GM23338 (cell line): ENCODE data around the gene WIF1. TPM values are rescaled to one million over a fixed set of nuclear protein-coding genes. Genes with fewer than 3 reads are reported as not detected.

ENCODE experiments used
- ATAC-seq: fragments of 200-7000 bp; cut with Tn5 transposase; 3 replicates; pipeline ENCODE4 v1.9.1; 2020
- DNase-seq: peaks from one replicate; pipeline ENCODE4 v3.0.0-alpha.2; 2015; ENCODE audit warnings: low spot score
- H2AFZ ChIP-seq: fragments of 200-600 bp; sonication (generic); 2 replicates; pipeline ENCODE4 v1.8.0; 2016; ENCODE audit warnings: antibody characterized with exemption, mild to moderate bottlenecking, moderate library complexity
- H3F3A ChIP-seq: fragments of 200-600 bp; sonication (generic); replicated peaks from 2 replicates; pipeline ENCODE4 v1.8.0; 2017; ENCODE audit warnings: antibody characterized with exemption, mixed run types, low read depth
- H3K27ac ChIP-seq: fragments of 200-600 bp; sonication (generic); 2 replicates; pipeline ENCODE4 v1.6.1; 2016; ENCODE audit warnings: low read depth
- H3K27me3 ChIP-seq: fragments of 200-600 bp; sonication (generic); 2 replicates; pipeline ENCODE4 v1.8.0; 2016; ENCODE audit warnings: mild to moderate bottlenecking, mixed run types, moderate library complexity; ENCODE audit not compliant: insufficient read depth
- H3K36me3 ChIP-seq: fragments of 200-600 bp; sonication (generic); 2 replicates; pipeline ENCODE4 v1.8.0; 2016; ENCODE audit warnings: mild to moderate bottlenecking; ENCODE audit not compliant: insufficient read depth
- H3K4me1 ChIP-seq: fragments of 200-600 bp; sonication (generic); 2 replicates; pipeline ENCODE4 v1.8.0; 2016; ENCODE audit warnings: mild to moderate bottlenecking, moderate library complexity; ENCODE audit not compliant: insufficient read depth
- H3K4me2 ChIP-seq: fragments of 200-600 bp; sonication (generic); 2 replicates; pipeline ENCODE4 v1.7.1; 2017; ENCODE audit warnings: mixed run types
- H3K4me3 ChIP-seq: fragments of 200-600 bp; sonication (generic); 2 replicates; pipeline ENCODE4 v1.6.1; 2016; ENCODE audit warnings: mixed run types
- H3K79me2 ChIP-seq: fragments of 200-600 bp; sonication (generic); replicated peaks from 2 replicates; pipeline ENCODE4 v1.8.0; 2017; ENCODE audit warnings: mild to moderate bottlenecking; ENCODE audit not compliant: insufficient read depth
- H3K9me2 ChIP-seq: fragments of 200-600 bp; sonication (generic); 2 replicates; pipeline ENCODE4 v1.8.0; 2017; ENCODE audit not compliant: insufficient read depth
- H4K20me1 ChIP-seq: fragments of 200-600 bp; sonication (generic); replicated peaks from 2 replicates; pipeline ENCODE4 v1.8.0; 2017; ENCODE audit warnings: mild to moderate bottlenecking; ENCODE audit not compliant: insufficient read depth
- H3K27ac Mint-ChIP-seq: 2 replicates; pipeline ENCODE4 v1.8.0; 2020; ENCODE audit warnings: inconsistent platforms, mild to moderate bottlenecking, moderate library complexity, mixed read lengths
- H3K27me3 Mint-ChIP-seq: 3 replicates; pipeline ENCODE4 v1.8.0; 2022; ENCODE audit warnings: low read depth, mild to moderate bottlenecking, moderate library complexity, mixed read lengths, inconsistent platforms; ENCODE audit not compliant: insufficient read depth, poor library complexity
- H3K36me3 Mint-ChIP-seq: 3 replicates; pipeline ENCODE4 v1.8.0; 2021; ENCODE audit warnings: low read depth, mild to moderate bottlenecking, inconsistent platforms, moderate library complexity, mixed read lengths
- H3K4me1 Mint-ChIP-seq: 3 replicates; pipeline ENCODE4 v1.8.0; 2020; ENCODE audit warnings: mild to moderate bottlenecking, inconsistent platforms, mixed read lengths
- H3K4me3 Mint-ChIP-seq: 3 replicates; pipeline ENCODE4 v1.8.0; 2021; ENCODE audit warnings: moderate library complexity, mild to moderate bottlenecking, inconsistent platforms, mixed read lengths
- H3K9me3 Mint-ChIP-seq: 3 replicates; pipeline ENCODE4 v1.8.0; 2020; ENCODE audit warnings: moderate library complexity, mild to moderate bottlenecking, inconsistent platforms, mixed read lengths
- EZH2 ChIP-seq: fragments of 200-600 bp; sonication (generic); IDR thresholded peaks from one replicate; pipeline ENCODE4 v1.8.0; 2017; ENCODE audit warnings: antibody characterized with exemption, mild to moderate bottlenecking, low read depth; ENCODE audit not compliant: unreplicated experiment
- EZH2phosphoT487 ChIP-seq: fragments of 200-600 bp; sonication (generic); IDR thresholded peaks from one replicate; pipeline ENCODE4 v1.8.1; 2018; ENCODE audit warnings: antibody characterized with exemption; ENCODE audit not compliant: unreplicated experiment
- JUNB ChIP-seq: IDR thresholded peaks from one replicate; pipeline ENCODE4 v1.6.1; 2016; ENCODE audit warnings: antibody characterized with exemption; ENCODE audit not compliant: unreplicated experiment
- NANOG ChIP-seq: IDR thresholded peaks from 2 replicates; pipeline ENCODE4 v1.6.1; 2016; ENCODE audit warnings: antibody characterized with exemption, borderline replicate concordance
- POLR2AphosphoS5 ChIP-seq: IDR thresholded peaks from 2 replicates; pipeline ENCODE4 v1.6.1; 2016; ENCODE audit warnings: antibody characterized with exemption, low read depth
- REST ChIP-seq: IDR thresholded peaks from one replicate; pipeline ENCODE4 v1.6.1; 2018; ENCODE audit warnings: antibody characterized with exemption; ENCODE audit not compliant: unreplicated experiment
- STAT1 ChIP-seq: IDR thresholded peaks from one replicate; pipeline ENCODE4 v1.6.1; 2016; ENCODE audit warnings: antibody characterized with exemption; ENCODE audit not compliant: unreplicated experiment
- ZNF114 ChIP-seq: fragments of 250-450 bp; sonication (Bioruptor Pico); IDR thresholded peaks from 2 replicates; pipeline ENCODE4 v1.5.0; 2020; ENCODE audit warnings: mild to moderate bottlenecking, moderate library complexity
- ZNF331 ChIP-seq: fragments of 250-450 bp; sonication (Bioruptor Pico); IDR thresholded peaks from 2 replicates; pipeline ENCODE4 v1.5.0; 2020; ENCODE audit warnings: low read depth, mild to moderate bottlenecking, moderate library complexity
- polyA plus RNA-seq: library from polyadenylated mRNA; unstranded; fragments of >200 nt; fragmentation: Nextera tagmentation; extraction: Ambion mirVana; gene quantifications from 2 replicates; pipeline ENCODE4 v1.2.1, GENCODE V29; 2016
- total RNA-seq: library from RNA; depleted of rRNA; stranded (reverse); fragments of >200 nt; shearing (Covaris generic); gene quantifications from 2 replicates; pipeline ENCODE4 v1.2.3, GENCODE V29; 2014
- TF ChIP-seq, protein P1 (sequence below), 2 experiments: fragments of 200-600 bp in 1 of 2; sonication (generic) in 1 of 2; conservative IDR thresholded peaks; 2 replicates each; pipeline versions ENCODE4 v1.5.1 to v1.6.1; 2016 to 2017; ENCODE audit warnings: antibody characterized with exemption in 2 of 2, low read depth in 2 of 2, mild to moderate bottlenecking in 2 of 2, moderate library complexity in 1 of 2
- TF ChIP-seq, protein P2 (sequence below): IDR thresholded peaks from 2 replicates; pipeline ENCODE4 v1.6.1; 2016; ENCODE audit warnings: antibody characterized with exemption

The WIF1 gene
- total and polyA plus RNA-seq, 2 experiments from 2014 or later = 4.1 to 4.2 TPM

DNA sequence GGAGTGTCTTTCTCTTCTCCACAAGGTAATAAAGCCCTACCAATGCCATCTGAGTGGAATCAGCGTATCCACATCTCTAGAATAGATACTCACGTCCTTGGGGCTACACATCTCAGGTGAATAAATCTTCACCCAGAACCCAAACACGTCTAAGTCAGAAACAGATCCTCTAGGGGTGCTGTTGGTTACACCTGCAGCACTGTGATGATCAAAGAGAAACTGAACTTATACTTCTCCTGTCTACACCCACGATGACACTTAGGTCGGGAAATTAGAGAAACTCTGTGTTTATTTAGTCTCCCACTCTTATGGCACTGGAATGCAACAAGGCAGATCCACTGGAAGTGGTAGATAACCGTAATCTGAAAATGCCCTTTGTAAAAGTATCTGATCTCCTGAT, 46.2 kb downstream of the WIF1 start:
- peaks cover 4% of the 10 kb centered on the region; the same call in 2 of the 3 replicates for H3K4me1 Mint-ChIP-seq
- peak; percentile 47 for DNase-seq
- no peaks in the 10 kb centered on the region for H3F3A ChIP-seq
- peak; percentile 88 for ATAC-seq
- no peak overlapping the region for H3K27ac Mint-ChIP-seq
- TF ChIP-seq, protein P1, sequence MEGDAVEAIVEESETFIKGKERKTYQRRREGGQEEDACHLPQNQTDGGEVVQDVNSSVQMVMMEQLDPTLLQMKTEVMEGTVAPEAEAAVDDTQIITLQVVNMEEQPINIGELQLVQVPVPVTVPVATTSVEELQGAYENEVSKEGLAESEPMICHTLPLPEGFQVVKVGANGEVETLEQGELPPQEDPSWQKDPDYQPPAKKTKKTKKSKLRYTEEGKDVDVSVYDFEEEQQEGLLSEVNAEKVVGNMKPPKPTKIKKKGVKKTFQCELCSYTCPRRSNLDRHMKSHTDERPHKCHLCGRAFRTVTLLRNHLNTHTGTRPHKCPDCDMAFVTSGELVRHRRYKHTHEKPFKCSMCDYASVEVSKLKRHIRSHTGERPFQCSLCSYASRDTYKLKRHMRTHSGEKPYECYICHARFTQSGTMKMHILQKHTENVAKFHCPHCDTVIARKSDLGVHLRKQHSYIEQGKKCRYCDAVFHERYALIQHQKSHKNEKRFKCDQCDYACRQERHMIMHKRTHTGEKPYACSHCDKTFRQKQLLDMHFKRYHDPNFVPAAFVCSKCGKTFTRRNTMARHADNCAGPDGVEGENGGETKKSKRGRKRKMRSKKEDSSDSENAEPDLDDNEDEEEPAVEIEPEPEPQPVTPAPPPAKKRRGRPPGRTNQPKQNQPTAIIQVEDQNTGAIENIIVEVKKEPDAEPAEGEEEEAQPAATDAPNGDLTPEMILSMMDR (conservative IDR thresholded peaks at IDR 0.05; ENCODE audit: low read depth in 2 of 2) = peak; percentile 44 to 52
- no peak for TF ChIP-seq REST
- H3K9me2 ChIP-seq = no peaks in the 10 kb centered on the region
- H3K36me3 Mint-ChIP-seq = no peaks in the 10 kb centered on the region
- H3K27ac ChIP-seq = no peak overlapping the region
- no peaks in the 10 kb centered on the region for H3K9me3 Mint-ChIP-seq
- no peak overlapping the region for H3K4me2 ChIP-seq
- no peaks in the 10 kb centered on the region for H3K27me3 Mint-ChIP-seq
- no peak overlapping the region for H3K4me3 ChIP-seq
- no peaks in the 10 kb centered on the region for H3K4me1 ChIP-seq
- no peaks in the 10 kb centered on the region for H3K27me3 ChIP-seq
- H3K4me3 Mint-ChIP-seq = no peak overlapping the region
- no peaks in the 10 kb centered on the region for H3K79me2 ChIP-seq
- H2AFZ ChIP-seq = no peak overlapping the region
- H3K36me3 ChIP-seq = no peaks in the 10 kb centered on the region
- no peaks in the 10 kb centered on the region for H4K20me1 ChIP-seq

- Mint-ChIP-seq H3K4me3 (no peak overlapping the region), H3K27me3 (no peaks in the 10 kb centered on the region), H3K36me3 (no peaks in the 10 kb centered on the region), H3K4me1 (peaks cover 4% of the 10 kb centered on the region; the same call in 2 of the 3 replicates), H3K27ac (no peak overlapping the region), H3K9me3 (no peaks in the 10 kb centered on the region)
- Histone ChIP-seq H3K36me3 (no peaks in the 10 kb centered on the region), H3F3A (no peaks in the 10 kb centered on the region), H3K27ac (no peak overlapping the region), H3K4me2 (no peak overlapping the region), H3K79me2 (no peaks in the 10 kb centered on the region), H3K4me3 (no peak overlapping the region), H4K20me1 (no peaks in the 10 kb centered on the region), H2AFZ (no peak overlapping the region), H3K27me3 (no peaks in the 10 kb centered on the region), H3K9me2 (no peaks in the 10 kb centered on the region), H3K4me1 (no peaks in the 10 kb centered on the region)
- DNase-seq (no peak), ATAC-seq (no peak)
- no peak for TF ChIP-seq POLR2AphosphoS5
- TF ChIP-seq, protein P2, sequence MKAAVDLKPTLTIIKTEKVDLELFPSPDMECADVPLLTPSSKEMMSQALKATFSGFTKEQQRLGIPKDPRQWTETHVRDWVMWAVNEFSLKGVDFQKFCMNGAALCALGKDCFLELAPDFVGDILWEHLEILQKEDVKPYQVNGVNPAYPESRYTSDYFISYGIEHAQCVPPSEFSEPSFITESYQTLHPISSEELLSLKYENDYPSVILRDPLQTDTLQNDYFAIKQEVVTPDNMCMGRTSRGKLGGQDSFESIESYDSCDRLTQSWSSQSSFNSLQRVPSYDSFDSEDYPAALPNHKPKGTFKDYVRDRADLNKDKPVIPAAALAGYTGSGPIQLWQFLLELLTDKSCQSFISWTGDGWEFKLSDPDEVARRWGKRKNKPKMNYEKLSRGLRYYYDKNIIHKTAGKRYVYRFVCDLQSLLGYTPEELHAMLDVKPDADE = no peak
- TF ChIP-seq NANOG = no peak
- TF ChIP-seq ZNF331 (CRISPR knock-in tag) = no peak
- no peak for TF ChIP-seq STAT1
- TF ChIP-seq EZH2 = no peak
- TF ChIP-seq EZH2phosphoT487 = no peak
- no peak for TF ChIP-seq JUNB
- no peak for TF ChIP-seq REST
- TF ChIP-seq ZNF114 = no peak
- TF ChIP-seq, protein P1 (conservative IDR thresholded peaks at IDR 0.05; ENCODE audit: low read depth in 2 of 2) = no peak
Measured at GRCh38 chr12:65069336-65069735, 51.8 kb downstream of the WIF1 start.
